Measurements from ENCODE around the gene SLC6A17. TPM values are rescaled to one million over a fixed set of nuclear protein-coding genes. Genes with fewer than 3 reads are reported as not detected.

The SLC6A17 gene
- total and polyA plus RNA-seq, 10 donors, result under 0.01 to 0.02 TPM; not detected in 8

GRCh38 chr1:110130113-110130591 lies 20.1 kb upstream of the SLC6A17 start:
- peaks cover 0 to 13% (median 8%) of the 10 kb centered on the region in 8 donors for H3K9me3 ChIP-seq

GRCh38 chr1:110130989-110131388 lies 19.3 kb upstream of the SLC6A17 start:
- intact Hi-C loops (cut with DNase I; ENCODE audit: low total_unique reads), result no loop called here
- 70 to 79% (median 74%) methylated on average over 7 of the region's 7 CpGs for WGBS, 5 donors
- TF ChIP-seq POLR2A (IDR thresholded peaks at IDR 0.05) (no peak), POLR2AphosphoS5 (IDR thresholded peaks at IDR 0.05) (no peak), CTCF (IDR thresholded peaks at IDR 0.05 in 8 of 11, conservative IDR thresholded peaks at IDR 0.05 in 3 of 11) (no peak)
- peak; percentile 17 for DNase-seq
- peaks cover 0 to 75% (median 14%) of the 10 kb centered on the region in 7 donors for H3K27me3 ChIP-seq (replicated peaks in 1 of 7)
- peaks cover 0 to 9% (median 5%) of the 10 kb centered on the region in 8 donors for H3K9me3 ChIP-seq
- peaks cover 0 to 10% (median 0%) of the 10 kb centered on the region in 6 donors for H3K4me1 ChIP-seq
- H3K27ac ChIP-seq, result no peak overlapping the region
- H3K4me3 ChIP-seq, result no peak overlapping the region
- H3K36me3 ChIP-seq, result no peaks in the 10 kb centered on the region

More at GRCh38 chr1:110130113-110130591, 20.1 kb upstream of the SLC6A17 start:
- intact Hi-C loops (cut with DNase I; ENCODE audit: low total_unique reads), result no loop called here
- no peak overlapping the region for H3K27ac ChIP-seq
- no peaks in the 10 kb centered on the region for H3K36me3 ChIP-seq
- 6 to 11% (median 6%) methylated on average over 13 to 31 of the region's 31 CpGs for WGBS, 5 donors
- peaks cover 0 to 75% (median 14%) of the 10 kb centered on the region in 7 donors for H3K27me3 ChIP-seq (replicated peaks in 1 of 7)
- DNase-seq, result peak; percentile 49
- no peak for TF ChIP-seq POLR2AphosphoS5 (IDR thresholded peaks at IDR 0.05)
- no peak for TF ChIP-seq POLR2A (IDR thresholded peaks at IDR 0.05)
- TF ChIP-seq CTCF (IDR thresholded peaks at IDR 0.05 in 8 of 11, conservative IDR thresholded peaks at IDR 0.05 in 3 of 11), result no peak
- peaks cover 0 to 10% (median 0%) of the 10 kb centered on the region in 6 donors for H3K4me1 ChIP-seq
- peak overlapping the region in 1 of 8 donors; percentile 7 for H3K4me3 ChIP-seq

- Histone ChIP-seq H3K4me3 (no peak overlapping the region), H3K9me3 (no peaks in the 10 kb centered on the region), H3K36me3 (no peaks in the 10 kb centered on the region), H3K4me1 (peaks cover 0 to 17% (median 3%) of the 10 kb centered on the region in 6 donors), H3K27ac (no peak overlapping the region), H3K27me3 (replicated peaks in 1 of 7) (peaks cover 0 to 75% (median 16%) of the 10 kb centered on the region in 7 donors)
- intact Hi-C loops (cut with DNase I; ENCODE audit: low total_unique reads), result no loop called here
- peak; percentile 6 for DNase-seq
- TF ChIP-seq CTCF (IDR thresholded peaks at IDR 0.05 in 8 of 11, conservative IDR thresholded peaks at IDR 0.05 in 3 of 11) (no peak), POLR2AphosphoS5 (IDR thresholded peaks at IDR 0.05) (no peak), POLR2A (IDR thresholded peaks at IDR 0.05) (no peak)
Measured at GRCh38 chr1:110132682-110133081, 17.6 kb upstream of the SLC6A17 start.

- Histone ChIP-seq H3K27me3 (replicated peaks in 1 of 7) (peaks cover 0 to 77% (median 16%) of the 10 kb centered on the region in 7 donors), H3K4me1 (peaks cover 0 to 17% (median 3%) of the 10 kb centered on the region in 6 donors), H3K36me3 (no peaks in the 10 kb centered on the region), H3K9me3 (no peaks in the 10 kb centered on the region), H3K27ac (no peak overlapping the region), H3K4me3 (no peak overlapping the region)
- intact Hi-C loops (cut with DNase I; ENCODE audit: low total_unique reads), result no loop called here
- TF ChIP-seq CTCF (IDR thresholded peaks at IDR 0.05 in 8 of 11, conservative IDR thresholded peaks at IDR 0.05 in 3 of 11) (no peak), POLR2A (IDR thresholded peaks at IDR 0.05) (no peak), POLR2AphosphoS5 (IDR thresholded peaks at IDR 0.05) (no peak)
- no peak for DNase-seq
- whole genome bisulfite sequencing, 5 donors, result 90 to 95% (median 92%) methylated on average over 4 of the region's 4 CpGs
Measured at GRCh38 chr1:110133436-110133835, 16.9 kb upstream of the SLC6A17 start.
